ENCODE measurements around the gene CD320.
"Not testable (repeated sequence)": the region's sequence is repeated elsewhere in the genome, so short reads cannot be mapped to it uniquely, and the experiment has no call there.

CD320 gene

GRCh38 chr19:8306235-8307054, 1.7 kb downstream of the CD320 start:
- DNase-seq, result no peak

GRCh38 chr19:8305798-8306197, 2.4 kb downstream of the CD320 start:
- DNase-seq, result no peak

DNA sequence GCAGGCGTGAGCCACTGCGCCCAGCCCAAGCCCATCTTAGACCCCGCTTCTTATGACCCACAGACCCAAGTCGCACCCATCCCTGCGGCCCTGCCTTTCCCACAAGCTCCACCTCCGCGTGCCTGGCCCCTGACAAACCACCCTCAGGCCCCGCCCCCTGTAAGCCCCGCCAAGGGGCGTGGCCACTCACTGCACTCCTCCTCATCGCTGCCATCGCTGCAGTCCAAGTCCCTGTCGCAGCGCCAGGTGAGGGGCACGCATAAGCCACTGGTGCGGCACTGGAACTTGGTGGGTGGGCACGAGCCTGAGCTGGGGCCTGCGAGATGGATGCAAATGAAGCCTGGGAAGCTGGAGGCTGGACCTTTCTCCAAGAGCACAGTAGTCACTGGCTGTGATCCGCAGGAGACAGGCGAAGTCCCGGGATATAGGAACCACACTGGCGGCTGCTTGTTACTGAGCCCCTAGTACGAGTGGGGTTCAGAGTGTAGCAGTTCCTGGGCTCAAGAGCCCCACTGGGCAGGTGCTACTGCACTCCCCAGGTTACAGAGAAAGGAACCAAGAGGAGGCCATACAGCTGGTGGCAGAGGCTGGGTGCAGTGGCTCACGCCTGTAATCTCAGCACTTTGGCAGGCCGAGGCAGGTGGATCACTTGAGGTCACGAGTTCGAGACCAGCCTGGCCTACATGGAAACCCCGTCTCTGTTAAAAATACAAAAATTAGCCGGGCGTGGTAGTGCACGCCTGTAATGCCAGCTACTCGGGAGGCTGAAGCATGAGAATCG, 3.1 kb downstream of the CD320 start:
- peak; percentile 31 for DNase-seq

DNA sequence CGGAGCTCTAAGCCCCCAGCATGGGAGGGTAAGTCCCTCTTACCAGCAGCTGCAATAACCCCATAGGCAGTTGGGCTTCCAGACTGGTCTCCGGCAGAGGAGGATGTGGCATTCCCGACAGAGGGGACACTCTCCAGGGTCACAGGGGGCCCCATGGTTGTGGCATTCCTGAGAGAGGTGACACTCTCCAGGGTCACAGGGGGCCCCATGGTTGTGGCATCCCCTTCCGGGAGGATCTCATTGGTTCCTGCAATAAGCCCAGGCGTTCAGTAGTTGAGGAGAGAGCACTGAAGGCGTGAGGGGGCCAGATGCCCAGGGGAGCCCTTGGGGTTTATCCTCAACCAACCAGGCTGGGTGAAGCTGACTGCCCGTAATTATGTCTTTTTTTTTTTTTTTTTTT, 5.4 kb downstream of the CD320 start:
- no peak for DNase-seq

DNA sequence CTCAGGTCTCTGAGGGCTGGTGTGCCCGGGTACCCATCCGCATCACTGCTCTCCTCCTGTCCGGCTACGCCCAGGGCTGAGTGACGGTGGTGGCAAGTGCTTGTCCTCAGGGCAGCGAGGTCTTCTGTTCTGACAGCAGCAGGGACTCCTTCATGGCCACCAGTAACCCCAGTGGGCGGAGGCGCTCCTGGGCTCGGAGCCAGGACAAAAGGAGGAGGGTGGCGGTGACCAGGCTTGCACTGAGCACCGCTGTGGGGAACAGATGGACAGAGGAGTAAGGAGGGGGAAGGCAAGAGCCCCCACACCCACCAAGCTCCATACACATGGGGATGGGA, 5.8 kb downstream of the CD320 start:
- DNase-seq, result no peak

DNA sequence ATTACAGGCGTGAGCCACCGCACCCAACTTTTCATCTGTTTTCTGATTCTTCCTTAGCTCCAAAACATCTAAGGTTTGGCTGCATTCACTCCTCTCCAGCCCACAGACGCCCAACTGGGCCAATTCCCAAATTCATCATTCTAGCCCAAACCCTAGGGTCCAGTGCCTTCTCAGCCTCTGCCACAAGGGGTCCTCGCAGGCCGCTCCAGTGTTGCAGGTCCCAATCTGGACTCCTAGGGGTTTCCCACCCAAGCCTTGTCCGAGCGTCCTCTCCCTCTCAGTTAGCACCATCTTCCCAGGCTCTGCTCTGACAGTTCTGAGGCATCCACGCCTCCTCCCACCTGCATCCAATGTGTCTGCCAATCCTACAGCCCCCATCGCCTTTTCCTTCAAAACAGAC, 16.8 kb downstream of the CD320 start:
- not testable (repeated sequence) for DNase-seq

GRCh38 chr19:8276508-8276907, 31.6 kb downstream of the CD320 start:
- DNase-seq, result not testable (repeated sequence)

DNA sequence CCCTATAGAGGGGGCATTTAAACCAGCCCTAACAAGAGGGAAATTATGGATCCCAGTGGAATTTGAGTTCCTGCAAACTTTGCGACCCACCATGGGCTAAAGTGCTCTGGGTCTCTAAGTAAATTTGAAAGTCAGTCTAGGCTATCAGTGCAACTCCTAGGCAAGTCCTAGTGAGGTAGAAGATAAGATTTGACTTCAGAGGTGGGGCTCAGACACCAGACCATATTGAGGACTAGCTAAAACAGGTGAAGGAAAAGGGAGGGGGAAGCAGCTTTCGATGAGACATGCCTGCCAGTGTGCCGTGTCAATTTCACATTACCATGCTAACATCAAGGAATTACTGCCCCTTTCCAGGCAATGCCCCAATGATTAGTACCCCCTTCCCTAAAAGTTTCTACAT, 38.4 kb downstream of the CD320 start:
- no peak for DNase-seq

DNA sequence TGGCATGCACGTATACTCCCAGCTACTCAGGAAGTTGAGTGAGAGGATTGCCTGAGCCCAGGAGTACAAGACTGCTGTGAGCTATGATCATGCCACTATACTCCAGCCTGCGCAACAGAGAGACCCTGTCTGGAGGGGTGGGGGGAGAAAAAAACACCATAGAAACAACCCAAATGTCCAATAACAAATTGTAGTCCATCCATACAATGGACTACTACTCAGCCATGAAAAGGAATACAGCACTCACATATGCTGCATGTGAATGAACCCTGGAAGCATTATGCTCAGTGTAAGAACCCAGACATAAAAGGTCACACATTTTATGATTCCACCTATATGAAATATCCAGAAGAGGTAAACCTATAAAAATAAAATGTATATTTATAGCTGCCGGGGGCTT, 42.3 kb downstream of the CD320 start:
- DNase-seq, result no peak

GRCh38 chr19:8264248-8264647, 43.9 kb downstream of the CD320 start:
- not testable (repeated sequence) for DNase-seq

DNA sequence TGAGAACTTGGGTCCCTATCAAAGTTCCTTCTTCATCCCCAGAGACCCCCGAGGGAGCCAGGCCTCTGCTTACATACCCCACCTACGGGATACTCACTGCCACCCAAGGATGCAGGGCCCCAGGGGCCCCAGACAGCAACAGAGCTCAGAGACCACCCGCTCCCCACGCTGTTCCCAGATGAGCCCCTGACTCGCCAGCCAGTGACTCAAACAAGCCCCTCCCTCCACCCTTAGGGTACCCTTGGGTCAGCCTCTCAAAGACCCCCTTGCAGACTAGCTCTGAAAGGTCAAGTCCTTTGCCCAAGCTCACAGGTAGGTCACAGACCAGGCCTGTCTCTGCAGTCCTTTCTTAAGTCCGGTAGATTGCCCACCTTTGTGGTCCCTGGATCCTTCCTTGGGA, 45.7 kb downstream of the CD320 start:
- DNase-seq, result no peak

DNA sequence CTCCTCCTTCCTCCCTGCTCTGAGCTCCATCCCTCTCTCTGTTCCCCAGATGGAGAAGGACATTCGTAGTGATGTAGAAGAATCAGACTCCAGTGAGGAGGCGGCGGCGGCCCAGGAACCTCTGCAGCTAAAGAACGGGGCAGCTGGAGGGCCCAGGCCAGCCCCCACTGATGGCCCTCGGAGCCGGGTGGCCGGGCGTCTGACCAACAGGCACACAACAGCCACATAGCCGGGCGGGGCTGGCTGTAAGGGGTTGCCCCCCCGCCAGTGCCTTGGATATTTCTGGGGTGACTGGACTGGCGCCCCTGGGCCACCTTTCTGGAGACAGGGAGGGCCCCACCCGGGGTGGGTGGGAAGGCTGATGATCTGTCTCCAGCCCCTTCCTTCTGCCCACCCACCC, 46.3 kb downstream of the CD320 start:
- no peak for DNase-seq

DNA sequence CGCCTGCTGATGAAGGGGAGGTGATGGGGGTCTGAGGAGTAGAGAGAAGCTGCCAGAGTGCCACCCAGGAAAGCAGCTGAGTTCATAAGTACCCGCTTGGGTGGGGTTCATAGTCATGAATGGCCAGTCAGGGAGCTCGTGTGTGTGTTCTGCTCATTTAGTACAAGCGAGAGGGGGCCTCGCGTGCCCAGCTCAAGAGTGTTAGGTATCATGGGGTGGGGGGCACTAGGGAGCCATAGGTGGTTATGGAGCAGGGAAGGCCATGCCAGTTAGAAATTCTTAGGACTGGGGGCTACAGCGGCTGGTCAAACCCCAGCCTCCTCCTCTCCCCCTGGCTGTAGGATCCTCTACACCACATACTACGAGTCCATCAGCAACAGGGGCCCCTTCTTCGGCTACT, 46.8 kb downstream of the CD320 start:
- no peak for DNase-seq

DNA sequence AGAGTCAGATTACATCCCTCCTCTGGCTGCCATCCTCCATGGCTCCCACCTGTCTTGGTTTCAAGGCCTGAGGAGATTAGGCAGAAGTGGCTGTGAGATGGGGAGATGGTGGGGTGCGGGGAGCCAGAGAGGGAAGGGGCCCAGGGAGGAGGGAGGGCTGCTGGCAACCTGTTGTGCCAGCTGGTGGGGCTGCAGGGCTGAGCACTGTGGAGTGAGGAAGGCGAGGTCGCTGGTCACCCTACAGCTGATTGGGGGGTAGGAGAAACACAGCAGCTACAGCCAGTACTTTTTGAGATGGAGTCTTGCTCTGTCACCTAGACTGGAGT, 48.3 kb downstream of the CD320 start:
- DNase-seq, result no peak

- no peak for DNase-seq
Observed at GRCh38 chr19:8259142-8259921, 48.8 kb downstream of the CD320 start.

DNA sequence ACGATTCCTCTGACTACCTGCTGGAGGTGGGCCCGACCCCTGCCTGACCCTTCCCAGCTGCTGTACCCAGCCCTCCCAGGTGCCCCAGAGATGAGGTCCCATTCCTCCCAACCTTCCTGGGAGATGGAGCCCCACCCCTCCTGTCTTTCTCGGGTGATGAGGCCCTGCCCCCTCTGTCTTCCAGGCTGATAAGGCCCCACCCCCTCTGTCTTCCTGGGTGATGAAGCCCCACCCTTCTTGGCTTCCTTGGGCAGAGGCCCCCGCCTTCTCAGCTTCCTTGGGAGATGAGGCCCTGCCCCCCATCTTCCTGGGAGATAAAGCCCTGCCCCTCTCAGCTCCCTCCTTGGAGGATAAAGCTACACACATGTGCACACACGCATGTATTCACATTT, 51.1 kb downstream of the CD320 start:
- DNase-seq, result no peak

- DNase-seq, result no peak
Observed at GRCh38 chr19:8256276-8257051, 51.7 kb downstream of the CD320 start.

GRCh38 chr19:8255426-8256125, 52.6 kb downstream of the CD320 start:
- no peak for DNase-seq

- no peak for DNase-seq
Observed at GRCh38 chr19:8254286-8255001, 53.7 kb downstream of the CD320 start.

GRCh38 chr19:8253678-8254077, 54.5 kb downstream of the CD320 start:
- DNase-seq, result no peak

GRCh38 chr19:8252922-8253589, 55.1 kb downstream of the CD320 start:
- DNase-seq, result peak; percentile 84

All from activated naive CD4-positive, alpha-beta T cell treated with Interleukin-2 at 50 U/mL for 16 hours (primary cell).